Epithelial cell of proximal tubule (primary cell): Measurements from ENCODE around the gene OR10G8. TPM values are rescaled to one million over a fixed set of nuclear protein-coding genes. Genes with fewer than 3 reads are reported as not detected.

Experiments
- DNase-seq: peaks from one replicate; pipeline ENCODE4 v3.0.0-alpha.2; 2011; ENCODE audit warnings: low read depth
- H3K4me3 ChIP-seq: 2 replicates; pipeline ENCODE4 v1.5.1; 2011; ENCODE audit warnings: low read depth, mild to moderate bottlenecking, low read length
- CTCF ChIP-seq: conservative IDR thresholded peaks from 2 replicates; pipeline ENCODE4 v1.5.1; 2012; ENCODE audit warnings: low read depth, mild to moderate bottlenecking, low read length
- total RNA-seq: library from RNA; depleted of rRNA; stranded (reverse); fragments of >200 nt; gene quantifications from 2 replicates; pipeline ENCODE4 v1.2.3, GENCODE V29; 2015

The OR10G8 gene
- total RNA-seq, 1 donor from 2014 or later, result not detected

- TF ChIP-seq CTCF, result no peak
- no peak for DNase-seq
- no peak overlapping the region for H3K4me3 ChIP-seq
Observed at GRCh38 chr11:124039557-124039956, 13.0 kb downstream of the OR10G8 start.

GRCh38 chr11:124041254-124041653 lies 14.7 kb downstream of the OR10G8 start, which contains the start of gene OR10G7:
OR10G7 (minus strand) TSS chr11:124041325; CDS start chr11:124039001, 2,324 bp downstream.
- H3K4me3 ChIP-seq, result no peak within 1 kb of the TSS
- no peak for TF ChIP-seq CTCF
- no peak for DNase-seq

GRCh38 chr11:124043420-124043819 lies 16.8 kb downstream of the OR10G8 start:
- no peak for TF ChIP-seq CTCF
- no peak for DNase-seq
- no peak overlapping the region for H3K4me3 ChIP-seq

- no peak for TF ChIP-seq CTCF
- no peak for DNase-seq
- no peak overlapping the region for H3K4me3 ChIP-seq
Observed at GRCh38 chr11:124050748-124051147, 24.1 kb downstream of the OR10G8 start.

- no peak overlapping the region for H3K4me3 ChIP-seq
- no peak for TF ChIP-seq CTCF
- DNase-seq, result no peak
Observed at GRCh38 chr11:124052966-124053365, 26.4 kb downstream of the OR10G8 start.

- no peak for TF ChIP-seq CTCF
- DNase-seq, result no peak
- no peak overlapping the region for H3K4me3 ChIP-seq
Observed at GRCh38 chr11:124068601-124069110, 42.1 kb downstream of the OR10G8 start.
